GM19238 (cell line): ENCODE data around the gene PGLYRP1.
A peak's percentile ranks its signal among the peaks of the same experiment; 100 is the strongest.

Experiments used
- DNase-seq: peaks from one replicate; pipeline ENCODE4 v3.0.0; 2011; ENCODE audit warnings: low spot score; ENCODE audit not compliant: insufficient read length

The PGLYRP1 gene

DNA sequence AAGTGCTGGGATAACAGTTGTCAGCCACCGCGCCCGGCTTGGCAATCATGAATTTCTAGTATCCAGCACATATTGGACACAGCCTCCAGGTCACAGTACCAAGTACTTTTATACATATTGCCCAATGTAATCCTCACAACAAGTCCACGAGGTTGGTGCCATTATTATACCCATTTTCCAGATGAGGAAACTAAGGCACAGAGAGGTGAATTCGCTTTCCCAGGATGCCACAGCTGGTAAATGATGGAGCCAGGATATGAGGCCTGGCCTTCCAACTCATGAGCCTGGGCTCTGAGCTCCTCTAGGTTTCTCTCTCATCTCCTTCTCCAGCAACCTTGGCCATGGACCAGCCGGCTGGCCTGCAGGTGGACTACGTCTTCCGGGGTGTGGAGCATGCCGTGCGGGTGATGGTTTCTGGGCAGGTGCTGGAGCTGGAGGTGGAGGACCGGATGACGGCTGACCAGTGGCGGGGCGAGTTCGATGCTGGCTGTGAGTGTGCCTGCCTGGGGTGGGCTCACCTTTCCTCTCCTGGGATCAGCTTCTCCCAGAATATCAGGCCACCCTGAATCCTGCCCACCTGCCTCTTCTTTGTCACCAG lies 20.1 kb downstream of the PGLYRP1 start:
- no peak for DNase-seq

DNA sequence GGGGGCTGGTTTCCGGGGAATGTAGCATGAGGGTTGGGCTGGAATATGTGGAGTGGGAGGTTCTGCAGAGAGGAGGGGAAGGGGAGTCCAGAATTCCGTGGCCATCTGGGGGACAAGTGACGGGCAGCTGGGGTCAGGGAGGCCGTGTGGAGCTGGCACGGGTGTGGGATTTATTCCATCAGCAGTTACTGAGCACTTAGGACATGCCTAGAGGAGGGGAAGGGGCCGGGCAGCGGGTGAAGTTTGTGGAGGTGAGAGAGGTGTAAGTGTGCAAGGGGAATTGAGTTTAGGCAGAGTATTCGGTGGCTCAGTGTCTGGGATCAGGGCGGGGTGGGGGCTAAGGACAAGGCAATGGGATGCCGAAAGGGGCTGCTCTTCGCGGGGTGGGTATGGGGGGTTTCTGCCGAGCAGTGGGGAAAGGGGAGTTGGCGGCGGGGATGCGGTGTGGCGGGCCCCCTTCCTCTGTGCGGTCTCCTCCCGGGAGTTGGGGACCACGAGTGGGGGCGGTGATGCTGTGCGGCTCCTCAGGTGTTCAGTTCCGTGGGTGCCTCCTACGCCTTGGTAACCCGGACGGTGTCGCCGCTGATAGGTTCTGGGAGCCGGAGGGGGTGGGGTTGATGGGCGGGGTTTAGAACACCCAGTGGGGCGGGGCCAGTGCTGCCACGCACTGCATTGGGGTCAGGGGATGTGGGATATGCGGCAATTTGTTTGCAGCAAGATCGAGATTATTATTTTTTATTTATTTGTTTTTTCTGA lies 22.2 kb downstream of the PGLYRP1 start:
- DNase-seq: peak; percentile 81

DNA sequence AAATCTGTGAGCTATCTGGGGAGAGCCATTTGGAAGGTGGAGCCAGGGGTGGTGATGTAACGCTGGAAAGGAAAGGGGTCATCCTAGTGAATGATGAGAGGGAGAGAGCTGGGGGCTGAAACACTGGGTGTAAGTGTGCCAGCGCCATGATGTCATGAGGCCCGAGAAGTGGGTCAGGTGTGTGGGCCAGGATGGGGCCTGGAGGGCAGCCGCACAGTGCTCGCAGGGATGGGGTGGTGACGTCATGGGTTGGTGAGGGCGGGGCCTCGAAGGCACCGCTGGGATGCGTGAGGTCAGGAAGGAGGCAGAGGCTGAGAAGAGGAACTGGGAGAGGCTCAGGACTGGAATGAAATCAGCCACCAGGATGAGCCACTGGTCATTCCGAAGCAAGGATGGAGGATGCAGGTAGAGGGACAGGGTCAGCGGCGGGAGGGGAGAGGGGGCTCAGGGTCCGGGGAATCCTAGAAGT lies 23.2 kb downstream of the PGLYRP1 start:
- DNase-seq: no peak

DNA sequence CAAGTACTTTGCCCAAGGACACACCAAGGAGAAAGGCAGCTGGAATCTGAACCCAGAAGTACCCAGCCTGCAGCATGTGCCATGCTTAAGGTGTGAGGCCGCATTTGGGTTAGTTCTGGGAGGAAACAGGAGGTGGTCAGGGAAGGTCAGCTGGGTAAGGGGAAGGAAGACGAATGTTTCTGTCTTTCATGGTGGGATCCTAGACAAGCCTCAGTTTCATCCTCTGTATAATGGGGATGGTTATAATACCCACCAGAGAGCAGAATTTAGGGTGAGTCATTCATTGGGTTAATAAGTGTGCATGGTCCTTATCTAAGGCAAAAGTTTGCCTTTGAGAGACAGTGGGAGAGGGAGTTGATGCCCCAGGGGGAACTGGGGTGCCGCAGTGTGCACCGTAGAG lies 24.0 kb downstream of the PGLYRP1 start:
- DNase-seq: no peak

DNA sequence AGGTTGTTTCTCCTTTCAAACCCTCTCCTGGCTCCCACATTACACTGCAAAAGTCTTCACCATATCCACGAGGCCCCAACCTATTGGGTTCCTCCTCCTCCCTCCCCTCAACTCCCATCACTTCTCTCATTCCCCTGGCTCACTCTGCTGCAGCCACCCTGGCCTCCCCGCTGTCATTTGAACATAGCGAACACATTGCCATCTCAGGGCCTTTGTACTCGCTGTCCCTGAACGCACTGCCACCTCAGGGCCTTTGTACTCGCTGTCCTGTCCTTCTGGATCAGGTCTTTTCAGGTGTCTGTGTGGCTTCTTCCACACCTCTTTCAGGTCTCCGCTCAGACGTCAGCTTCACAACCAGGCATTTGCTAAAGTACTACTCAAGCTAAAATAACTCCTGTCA lies 25.9 kb downstream of the PGLYRP1 start:
- DNase-seq: no peak

DNA sequence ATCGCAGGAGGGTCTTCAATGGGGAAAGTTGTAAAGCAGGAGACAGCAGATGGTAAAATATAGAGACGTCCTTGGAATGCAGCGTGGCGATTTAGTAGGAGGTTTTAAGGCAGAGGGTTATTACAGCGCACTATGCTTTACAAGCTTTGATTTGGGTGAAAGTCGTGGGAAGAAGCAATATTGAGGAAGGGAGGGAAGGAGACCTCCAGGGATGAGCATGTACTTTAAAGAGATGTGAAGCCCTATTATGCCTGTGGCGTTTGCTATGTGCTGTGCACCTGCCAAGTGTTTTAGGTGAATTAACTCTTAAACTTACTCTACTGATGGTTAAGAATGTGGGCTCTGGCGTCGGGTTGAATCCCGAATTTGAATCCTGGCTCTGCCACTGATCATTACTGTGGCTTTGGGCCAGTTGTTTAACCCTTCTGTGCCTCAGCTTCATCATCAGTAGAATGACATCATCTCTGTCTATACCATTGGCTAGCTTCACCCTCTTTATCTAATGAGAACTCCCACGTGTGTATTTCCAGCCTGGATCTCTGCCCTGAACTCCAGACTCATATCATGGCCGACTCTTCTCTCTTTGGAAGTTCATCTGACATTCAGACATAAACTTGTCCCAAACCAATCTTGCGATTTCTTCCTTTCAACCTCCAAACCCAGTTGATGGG lies 27.0 kb downstream of the PGLYRP1 start:
- no peak for DNase-seq

DNA sequence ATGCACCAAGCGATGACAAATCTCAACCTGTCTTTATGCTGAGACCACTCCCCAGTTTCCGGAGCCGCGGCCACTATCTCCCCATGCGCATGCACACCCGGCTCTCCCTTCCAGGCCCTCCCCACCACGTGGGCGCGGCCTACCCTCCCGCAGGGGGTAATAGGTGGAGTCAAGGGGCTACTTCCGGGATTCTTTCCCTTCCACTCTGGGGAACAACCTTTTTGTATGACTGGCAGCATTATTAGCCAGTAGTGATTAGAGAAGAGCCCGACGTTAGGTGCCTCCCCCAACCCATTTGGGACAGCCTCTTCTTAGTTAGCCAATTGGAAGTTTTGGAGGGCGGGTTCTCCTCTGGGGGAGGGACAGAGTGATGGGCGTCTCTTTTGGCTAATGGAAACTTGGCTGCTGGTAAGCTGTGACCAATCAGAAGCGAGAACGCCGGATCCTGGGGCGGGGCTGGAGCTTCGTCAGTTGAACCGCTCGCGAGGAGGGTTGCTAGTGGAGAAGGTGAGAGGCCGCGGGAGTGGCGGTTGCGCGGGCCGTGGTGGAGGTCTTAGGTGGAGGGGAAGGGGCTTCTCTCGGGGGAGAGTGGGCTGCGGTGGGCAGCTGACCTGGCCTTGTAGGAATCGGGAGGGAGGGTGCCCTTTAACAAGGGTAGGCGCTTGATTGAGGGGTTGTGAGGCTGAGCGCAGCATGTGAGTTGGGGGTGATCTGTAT lies 27.7 kb downstream of the PGLYRP1 start, which contains the start of gene CCDC61:
Gene CCDC61 (plus strand): TSS at position 470 of the 717 bp plus-strand sequence. CDS start 7,552 bp downstream, outside the sequence.
- DNase-seq: peak; percentile 96

DNA sequence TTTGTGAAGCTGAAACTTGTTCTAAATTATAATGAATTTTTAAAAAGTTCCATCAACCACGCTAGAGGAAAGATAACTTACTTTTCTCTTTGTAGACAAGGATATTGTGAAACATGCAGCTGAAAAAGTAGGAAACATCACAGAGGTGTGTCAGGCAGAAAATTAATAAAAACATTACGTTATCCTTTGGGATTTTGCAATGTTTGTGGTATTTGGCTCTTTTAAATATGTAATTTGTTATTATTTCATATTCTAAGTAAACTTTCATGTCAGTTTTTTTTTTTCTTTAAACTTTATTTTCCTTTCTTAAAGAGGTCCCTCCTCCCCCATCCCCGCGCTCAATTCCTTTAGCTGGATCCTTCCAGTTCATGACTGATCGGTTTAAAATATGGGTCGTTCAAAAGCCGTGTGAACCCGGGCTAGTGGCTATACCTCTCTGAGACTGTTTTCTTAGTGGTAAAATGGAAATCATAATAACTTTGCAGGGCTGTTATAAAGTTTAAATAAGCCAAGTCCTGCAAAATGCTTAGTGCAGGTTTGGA lies 28.3 kb downstream of the PGLYRP1 start:
- DNase-seq: no peak

DNA sequence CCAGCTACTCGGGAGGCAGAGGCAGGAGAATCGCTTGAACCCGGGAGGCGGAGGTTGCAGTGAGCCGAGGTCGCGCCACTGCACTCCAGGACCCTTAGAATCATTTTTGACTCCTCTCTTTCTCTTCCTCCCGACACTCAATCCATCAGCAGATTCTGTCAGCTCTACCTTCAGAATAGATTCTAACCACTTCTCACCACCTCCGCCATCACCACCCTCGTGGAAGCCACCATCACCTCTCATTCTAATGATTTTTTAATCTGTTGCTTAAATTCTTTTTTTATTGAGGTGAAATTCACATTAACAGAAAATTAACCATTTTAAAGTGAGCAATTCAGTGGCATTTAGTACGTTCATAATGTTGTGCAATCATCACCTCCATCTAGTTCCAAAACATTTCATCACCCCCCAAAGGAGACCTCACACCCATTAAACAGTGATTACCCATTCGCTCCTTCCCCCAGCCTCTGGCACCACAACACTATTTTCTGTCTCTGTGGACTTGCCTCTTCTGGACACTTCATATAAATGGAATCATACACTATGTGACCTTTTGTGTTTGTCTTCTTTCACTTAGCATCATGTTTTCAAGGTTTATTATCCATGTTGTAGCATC lies 32.6 kb downstream of the PGLYRP1 start:
- DNase-seq: no peak

DNA sequence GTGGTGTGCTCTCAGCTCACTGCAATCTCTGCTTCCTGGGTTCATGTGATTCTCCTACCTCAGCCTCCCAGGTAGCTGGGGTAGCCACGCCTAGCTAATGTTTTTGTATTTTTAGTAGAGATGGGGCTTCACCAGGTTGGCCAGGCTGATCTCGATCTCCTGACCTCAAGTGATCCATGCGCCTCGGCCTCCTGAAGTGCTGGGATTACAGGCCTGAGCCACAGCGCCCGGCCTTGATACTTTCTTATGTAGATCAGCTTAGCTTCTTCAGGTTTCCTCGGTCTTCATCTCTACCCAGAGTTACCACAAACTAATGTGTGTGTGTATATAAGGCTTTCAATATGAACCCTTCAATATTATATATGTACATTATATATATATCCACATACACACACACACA lies 37.5 kb downstream of the PGLYRP1 start:
- DNase-seq: no peak

DNA sequence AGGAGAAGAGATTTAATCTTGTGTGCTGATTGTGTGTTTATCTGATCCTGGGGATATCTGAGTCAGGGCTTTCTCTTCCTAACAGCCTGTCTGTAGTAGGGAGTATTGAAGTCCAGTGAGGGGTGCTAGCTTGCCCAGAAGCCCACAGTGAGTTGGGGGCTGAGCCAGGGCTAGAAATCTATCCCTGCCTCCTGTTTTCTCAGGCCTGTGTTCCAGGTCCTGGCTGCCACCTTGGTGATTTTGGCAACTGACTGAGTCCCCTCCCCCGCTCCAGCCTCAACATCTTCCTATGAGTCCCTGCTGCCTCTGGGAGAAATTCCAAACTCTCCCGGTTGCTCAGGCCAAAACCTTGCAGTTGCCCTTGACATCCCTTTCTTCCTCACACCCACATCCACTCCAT lies 41.5 kb downstream of the PGLYRP1 start:
- DNase-seq: no peak

DNA sequence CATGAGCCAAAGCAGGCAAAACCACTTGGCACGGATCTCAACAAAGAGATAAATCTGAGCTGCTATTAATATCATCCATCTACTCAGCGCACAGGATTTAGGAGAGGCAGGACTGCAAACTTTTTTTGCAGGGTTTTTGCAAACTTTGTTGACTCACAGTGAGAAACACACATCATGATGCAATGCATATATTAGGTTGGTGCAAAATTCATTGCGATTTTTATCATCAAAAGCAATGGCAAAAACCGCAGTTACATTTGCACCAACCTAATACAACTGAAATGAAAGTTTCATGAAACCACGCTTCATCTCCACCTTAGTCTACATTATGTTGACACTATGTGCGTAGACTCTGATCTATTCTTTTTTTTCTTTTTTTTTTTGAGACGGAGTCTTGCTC lies 44.7 kb downstream of the PGLYRP1 start:
- no peak for DNase-seq

DNA sequence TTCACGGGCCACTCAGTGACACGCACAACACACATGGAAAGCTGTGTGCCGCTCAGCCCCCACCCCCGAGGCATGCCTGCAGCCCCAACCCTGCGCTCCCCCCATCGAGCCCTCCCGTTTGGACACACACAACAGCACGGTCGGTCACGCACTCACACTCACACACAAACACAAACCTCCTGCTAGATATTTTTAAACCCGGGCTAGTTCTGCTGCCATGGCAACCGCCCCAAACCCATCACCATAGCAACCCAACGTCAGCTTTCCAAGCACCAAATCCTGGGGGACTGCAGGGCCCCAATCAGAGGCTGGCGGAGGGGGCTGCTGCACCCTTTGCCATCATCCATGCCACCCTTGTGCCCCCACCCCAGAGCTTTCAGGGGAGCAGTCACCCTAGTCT lies 46.7 kb downstream of the PGLYRP1 start:
- DNase-seq: no peak

DNA sequence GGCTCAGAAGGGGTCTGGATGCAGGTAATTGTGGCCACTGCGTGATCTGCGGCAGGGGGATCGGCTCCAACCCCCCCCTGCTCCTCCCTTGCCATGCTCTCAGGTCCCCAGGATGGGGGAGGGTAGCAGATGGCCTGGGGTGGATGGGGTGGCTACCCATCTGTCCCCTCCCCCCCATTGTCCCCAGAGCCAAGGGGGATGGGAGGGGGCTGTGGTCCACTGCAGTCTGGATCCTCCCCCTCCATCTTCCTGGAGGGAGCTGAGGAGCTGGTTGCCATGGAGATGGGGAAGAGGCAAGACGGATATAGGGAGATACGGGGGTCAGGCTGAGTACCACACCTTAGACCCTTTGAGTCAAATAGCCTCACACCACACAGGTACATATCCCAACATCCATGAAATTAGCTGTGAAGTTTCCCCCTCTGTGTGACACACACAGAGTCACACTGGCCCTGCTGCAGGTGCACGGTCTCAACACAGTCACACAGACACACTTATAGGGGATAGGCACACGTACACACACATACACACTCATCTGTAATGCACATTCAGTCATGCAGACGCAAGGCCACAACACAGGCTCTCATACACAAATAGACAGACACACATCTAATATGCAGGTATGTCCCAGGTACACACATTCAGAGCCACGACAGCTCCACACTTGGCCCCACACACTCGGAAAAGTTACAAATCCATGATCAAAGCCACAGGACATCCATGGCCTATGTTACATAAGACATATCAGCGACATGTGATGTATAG lies 47.4 kb downstream of the PGLYRP1 start:
- DNase-seq: no peak

DNA sequence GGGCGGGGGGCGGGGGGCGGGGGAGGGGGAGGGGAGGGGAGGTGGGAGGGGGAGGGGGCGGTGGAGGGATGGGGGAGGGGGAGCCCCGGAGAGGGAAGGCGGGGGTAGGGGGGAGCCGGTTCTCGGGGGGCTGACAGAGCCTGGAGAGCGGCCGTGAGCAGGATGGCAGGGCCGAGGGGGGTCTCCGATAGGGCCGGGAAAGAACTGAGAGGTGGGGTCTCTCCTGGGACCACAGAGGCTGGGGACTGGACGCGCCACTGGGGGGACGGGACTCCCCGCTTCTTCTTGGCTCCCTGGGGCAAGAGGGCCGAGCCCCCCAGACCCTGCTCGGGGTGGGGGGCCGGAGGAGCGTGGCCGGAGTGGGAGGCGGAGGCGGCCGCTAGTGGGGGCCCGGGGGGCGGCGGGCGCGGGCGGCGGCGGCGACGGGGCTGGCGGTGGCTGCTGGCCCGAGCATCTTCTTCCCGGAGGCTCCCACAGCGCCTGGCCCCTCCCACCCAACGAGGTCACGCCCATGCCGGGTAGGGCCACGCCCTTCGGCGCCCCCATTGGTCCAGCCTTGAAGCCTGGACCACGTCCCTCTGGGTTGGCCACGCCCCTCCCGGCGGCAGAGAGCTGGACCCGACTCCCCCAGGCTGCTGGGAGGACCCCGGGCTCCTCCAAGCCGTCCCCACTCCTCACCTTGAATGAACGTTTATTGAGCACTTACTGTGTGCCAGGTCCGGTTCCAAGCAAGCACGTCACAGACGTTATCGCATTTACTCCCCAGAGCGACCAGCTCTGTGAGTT lies 49.1 kb downstream of the PGLYRP1 start, which contains the start of gene NOVA2:
Gene NOVA2 (minus strand): TSS at position 313 of the 786 bp plus-strand sequence. CDS start 514 bp downstream, outside the sequence.
- peak; percentile 60 for DNase-seq

DNA sequence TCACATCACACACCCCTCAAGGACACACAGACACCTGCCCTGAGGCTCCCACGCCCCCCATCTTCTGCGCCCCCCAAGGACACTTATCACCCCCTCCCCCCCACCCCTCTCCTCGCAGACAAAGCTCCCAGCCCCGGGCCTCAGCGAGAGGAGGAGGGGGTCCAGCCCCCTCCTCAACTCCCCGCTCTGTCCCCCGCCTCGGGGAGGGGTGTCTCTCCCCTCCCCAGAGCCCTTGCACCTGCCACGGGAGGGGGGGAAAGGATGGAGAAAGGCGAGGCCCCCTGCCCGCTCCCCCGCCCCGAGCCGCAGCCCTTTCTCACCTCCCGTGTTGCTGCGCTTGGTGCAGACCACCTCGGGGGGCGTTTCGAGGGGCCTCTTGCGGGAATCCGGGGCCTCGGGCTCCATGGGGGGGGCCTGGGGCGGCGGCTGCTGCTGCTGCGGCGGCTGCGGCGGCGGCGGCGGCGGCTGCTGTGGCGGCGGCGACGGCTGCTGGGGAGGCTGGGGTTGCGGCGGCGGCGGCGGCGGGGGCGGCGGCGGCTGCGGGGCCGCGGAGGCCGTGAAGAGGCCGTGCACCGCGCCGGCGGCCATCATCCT lies 49.8 kb downstream of the PGLYRP1 start:
- DNase-seq: no peak

DNA sequence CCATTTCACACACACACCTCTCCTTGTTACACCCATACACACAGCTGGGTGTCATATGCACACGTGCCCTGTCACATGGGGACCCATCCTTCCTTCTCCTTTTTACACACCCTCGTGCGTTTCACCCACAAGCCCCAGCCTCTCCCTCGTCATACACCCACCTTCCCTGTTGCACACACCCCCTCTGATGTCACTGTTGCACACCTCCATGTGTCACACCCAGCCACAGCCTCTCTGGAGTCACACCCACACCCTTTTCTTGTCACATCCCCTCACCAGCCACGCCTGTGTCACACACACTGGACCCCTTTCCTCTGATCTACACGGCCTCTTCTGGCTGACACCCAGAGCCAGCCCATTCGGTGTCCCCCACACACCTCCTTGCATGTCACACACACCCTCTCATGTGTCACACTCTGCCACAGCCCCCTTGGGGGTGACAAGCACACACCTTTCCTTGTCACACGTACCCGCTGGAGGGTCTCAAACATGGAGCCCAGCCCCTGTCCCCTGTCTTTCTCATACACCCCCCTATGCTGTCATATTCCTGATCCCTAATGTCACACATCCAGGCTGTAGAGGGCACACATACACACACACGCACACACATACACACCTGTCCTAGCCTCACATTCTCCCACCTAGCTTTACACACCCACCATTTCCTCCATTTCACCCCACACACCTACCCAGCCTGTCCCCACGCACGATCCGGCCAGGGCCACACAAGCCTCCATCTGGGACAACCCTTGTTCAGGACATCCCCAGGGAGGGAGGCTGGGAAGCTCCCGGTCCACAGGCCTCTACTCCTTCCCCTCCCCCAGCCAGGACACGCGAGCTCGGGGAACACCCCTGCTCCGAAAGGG lies 50.5 kb downstream of the PGLYRP1 start:
- no peak for DNase-seq
